ENCODE results near the gene FADS2. TPM values are rescaled to one million over a fixed set of nuclear protein-coding genes. Genes with fewer than 3 reads are reported as not detected.
"Not testable (repeated sequence)": the region's sequence is repeated elsewhere in the genome, so short reads cannot be mapped to it uniquely, and the experiment has no call there.

Gene FADS2
- total RNA-seq, 1 donor, result 713 TPM

- no peak for TF ChIP-seq CTCF (IDR thresholded peaks at IDR 0.05; ENCODE audit: insufficient read depth, low read depth, low read length)
- no peak overlapping the region for H3K4me3 ChIP-seq (ENCODE audit: low read depth, low read length)
- no peak for DNase-seq (ENCODE audit: low read depth)
These were observed 53.3 kb downstream of the FADS2 start for GRCh38 chr11:61881397-61881796.

GRCh38 chr11:61882267-61882666 lies 54.2 kb downstream of the FADS2 start:
- H3K4me3 ChIP-seq (ENCODE audit: low read depth, low read length); DNase-seq (ENCODE audit: low read depth): not testable (repeated sequence)

- TF ChIP-seq CTCF (IDR thresholded peaks at IDR 0.05; ENCODE audit: insufficient read depth, low read depth, low read length), result no peak
- H3K4me3 ChIP-seq (ENCODE audit: low read depth, low read length), result no peak overlapping the region
- no peak for DNase-seq (ENCODE audit: low read depth)
These were observed 54.8 kb downstream of the FADS2 start for GRCh38 chr11:61882879-61883278.

- no peak for TF ChIP-seq CTCF (IDR thresholded peaks at IDR 0.05; ENCODE audit: insufficient read depth, low read depth, low read length)
- H3K4me3 ChIP-seq (ENCODE audit: low read depth, low read length), result no peak overlapping the region
- DNase-seq (ENCODE audit: low read depth), result no peak
These were observed 55.2 kb downstream of the FADS2 start for GRCh38 chr11:61883327-61883726.

GRCh38 chr11:61883947-61884346 lies 55.8 kb downstream of the FADS2 start:
- DNase-seq (ENCODE audit: low read depth), result no peak
- no peak overlapping the region for H3K4me3 ChIP-seq (ENCODE audit: low read depth, low read length)
- no peak for TF ChIP-seq CTCF (IDR thresholded peaks at IDR 0.05; ENCODE audit: insufficient read depth, low read depth, low read length)

- H3K4me3 ChIP-seq (ENCODE audit: low read depth, low read length), result no peak overlapping the region
- no peak for TF ChIP-seq CTCF (IDR thresholded peaks at IDR 0.05; ENCODE audit: insufficient read depth, low read depth, low read length)
- no peak for DNase-seq (ENCODE audit: low read depth)
These were observed 57.2 kb downstream of the FADS2 start for GRCh38 chr11:61885166-61885778.

- no peak for TF ChIP-seq CTCF (IDR thresholded peaks at IDR 0.05; ENCODE audit: insufficient read depth, low read depth, low read length)
- no peak overlapping the region for H3K4me3 ChIP-seq (ENCODE audit: low read depth, low read length)
- DNase-seq (ENCODE audit: low read depth), result no peak
These were observed 57.9 kb downstream of the FADS2 start for GRCh38 chr11:61885784-61886580.

Measured in fibroblast of villous mesenchyme (primary cell).